NCI-H1930 (cell line): ENCODE measurements around the gene TSHZ2.

ENCODE experiments used
- DNase-seq, 2 experiments: peaks; one replicate each; lab custom pipeline; 2025; lab: John Stamatoyannopoulos, UW

Gene TSHZ2

DNA sequence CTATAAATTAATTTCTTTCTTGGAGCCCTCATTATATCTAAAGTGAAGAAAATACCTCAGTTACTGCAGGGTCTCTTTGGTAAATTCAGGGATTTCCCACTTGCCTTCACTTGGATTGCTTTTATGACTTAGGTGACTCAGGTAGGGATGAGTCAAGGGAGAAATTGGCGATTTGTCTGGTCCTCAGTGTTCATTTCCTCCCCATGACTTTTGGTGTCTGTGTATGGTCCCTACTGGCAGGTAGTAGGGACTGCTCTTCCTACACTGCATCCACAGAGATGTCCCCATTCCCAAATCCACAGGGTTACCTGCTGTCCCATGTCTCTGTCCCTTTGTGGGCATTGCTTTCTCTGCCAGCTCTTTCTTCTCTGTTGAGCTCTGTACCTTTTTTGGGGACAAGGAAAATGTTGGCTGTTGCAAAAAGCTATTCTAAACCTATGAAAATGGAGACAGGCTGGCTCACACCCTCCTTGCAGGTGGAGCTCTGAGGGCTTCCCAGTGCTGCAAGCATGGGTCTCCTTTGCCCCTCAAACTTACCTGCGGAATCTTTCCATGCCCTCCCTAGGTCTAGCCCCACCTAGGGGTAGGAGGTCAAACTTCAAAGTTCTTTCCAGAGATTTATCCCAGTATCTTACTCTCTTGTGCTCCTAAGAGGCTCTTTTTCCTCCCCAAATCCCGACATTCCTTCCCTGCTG is 409.6 kb downstream of the TSHZ2 start:
- no peak for DNase-seq

DNA sequence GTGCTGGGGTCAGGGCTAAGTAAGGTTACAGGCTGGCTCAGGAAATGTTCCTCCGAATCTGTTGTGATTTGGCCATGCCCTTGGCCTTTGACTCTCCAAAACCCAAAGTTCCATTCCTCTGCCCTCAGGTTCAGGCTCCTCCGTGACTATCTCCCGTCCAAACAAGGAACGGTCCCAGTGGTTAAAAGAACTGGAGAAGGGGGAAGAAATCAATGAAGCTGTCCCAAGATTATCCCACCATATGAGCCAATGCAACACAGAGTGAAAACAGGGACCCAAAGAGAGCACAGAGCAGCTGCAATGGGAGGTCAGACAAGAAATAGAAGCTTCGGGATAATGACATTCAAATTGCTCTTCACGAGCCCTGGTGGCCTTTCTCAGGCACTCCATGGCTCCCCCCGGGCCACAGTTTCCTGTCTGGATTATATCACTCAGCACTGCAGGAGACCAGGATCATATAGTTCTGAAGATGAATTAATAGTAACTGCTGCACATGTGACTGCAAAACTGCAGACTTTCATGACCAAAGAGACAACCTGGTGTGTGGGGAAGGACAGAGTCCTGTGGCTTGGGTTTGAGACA is 410.2 kb downstream of the TSHZ2 start:
- no peak for DNase-seq

DNA sequence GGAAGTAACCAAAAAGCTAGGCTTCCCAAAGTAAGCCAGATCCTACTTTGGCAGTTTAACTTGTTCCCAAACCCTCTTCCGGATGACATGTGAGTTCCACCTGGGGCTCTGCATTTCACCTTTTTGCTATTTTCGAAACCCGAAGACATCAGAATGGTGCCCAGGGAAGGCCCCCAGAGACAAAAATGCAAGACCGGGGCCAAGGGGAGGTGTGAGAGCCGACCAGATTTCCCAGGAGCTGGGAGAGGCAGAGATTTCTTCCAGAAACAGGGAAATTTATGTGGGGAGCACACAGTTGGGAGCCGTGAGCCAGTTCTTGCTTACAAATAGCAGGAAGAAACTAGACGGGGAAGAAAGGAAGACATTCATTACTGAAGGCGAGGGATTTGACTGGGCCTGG is 411.8 kb downstream of the TSHZ2 start:
- no peak for DNase-seq

DNA sequence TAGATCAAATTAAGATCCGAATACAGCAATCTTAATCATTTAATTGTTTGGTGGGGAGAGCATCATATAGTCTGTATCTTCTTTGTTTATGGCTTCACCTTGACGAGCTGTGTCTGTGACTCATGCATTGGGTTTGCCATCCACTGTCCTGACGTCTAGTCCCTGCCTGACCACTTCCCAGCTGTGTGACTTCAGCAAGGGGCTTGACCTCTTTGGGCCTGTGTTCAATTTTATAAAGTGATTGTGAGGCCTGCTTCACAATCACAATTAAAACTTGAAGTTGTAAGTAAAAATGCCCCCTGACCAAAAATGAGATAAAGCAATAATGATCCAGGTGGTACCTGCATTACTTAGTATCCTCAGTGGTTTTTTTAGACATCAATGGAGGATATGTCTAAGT is 412.2 kb downstream of the TSHZ2 start:
- DNase-seq = no peak

DNA sequence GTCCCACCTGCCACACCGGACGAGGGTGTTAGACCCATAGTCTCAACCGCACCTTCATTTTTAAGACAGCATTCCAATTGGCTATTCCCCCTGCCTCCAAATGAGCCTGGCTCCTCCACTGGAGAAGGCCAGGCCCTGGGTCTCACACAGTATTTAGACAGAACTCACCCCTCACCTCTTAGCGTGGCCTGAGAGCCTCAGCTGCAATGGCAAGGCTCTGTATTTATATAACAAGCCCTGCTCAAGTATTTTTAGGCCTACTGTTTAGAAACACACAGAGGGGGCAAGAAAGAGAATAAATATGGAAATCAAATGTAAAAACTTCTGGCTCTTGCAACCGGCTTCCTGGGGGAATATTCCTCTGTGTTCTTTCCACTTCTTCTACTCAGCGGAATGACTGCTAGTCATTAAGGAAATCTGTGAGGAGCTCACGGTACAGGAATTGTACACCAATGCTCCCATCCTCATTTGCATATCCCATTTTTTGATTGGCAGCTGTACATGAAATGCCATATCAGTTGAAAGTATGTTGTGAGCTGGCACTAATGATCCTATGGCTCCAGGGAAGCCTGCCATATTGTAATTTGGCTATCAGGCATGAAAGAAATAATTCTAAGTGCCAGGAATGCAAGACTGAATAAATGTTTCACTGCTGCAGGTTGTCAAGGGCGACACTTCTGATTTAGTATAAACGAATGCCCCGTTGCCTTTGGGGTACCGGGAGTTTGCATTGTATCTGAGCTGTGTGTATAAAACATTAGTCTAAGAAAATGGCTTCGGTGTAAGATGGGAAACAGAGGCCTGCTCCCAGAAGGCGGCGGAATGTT is 414.0 kb downstream of the TSHZ2 start:
- DNase-seq = no peak

DNA sequence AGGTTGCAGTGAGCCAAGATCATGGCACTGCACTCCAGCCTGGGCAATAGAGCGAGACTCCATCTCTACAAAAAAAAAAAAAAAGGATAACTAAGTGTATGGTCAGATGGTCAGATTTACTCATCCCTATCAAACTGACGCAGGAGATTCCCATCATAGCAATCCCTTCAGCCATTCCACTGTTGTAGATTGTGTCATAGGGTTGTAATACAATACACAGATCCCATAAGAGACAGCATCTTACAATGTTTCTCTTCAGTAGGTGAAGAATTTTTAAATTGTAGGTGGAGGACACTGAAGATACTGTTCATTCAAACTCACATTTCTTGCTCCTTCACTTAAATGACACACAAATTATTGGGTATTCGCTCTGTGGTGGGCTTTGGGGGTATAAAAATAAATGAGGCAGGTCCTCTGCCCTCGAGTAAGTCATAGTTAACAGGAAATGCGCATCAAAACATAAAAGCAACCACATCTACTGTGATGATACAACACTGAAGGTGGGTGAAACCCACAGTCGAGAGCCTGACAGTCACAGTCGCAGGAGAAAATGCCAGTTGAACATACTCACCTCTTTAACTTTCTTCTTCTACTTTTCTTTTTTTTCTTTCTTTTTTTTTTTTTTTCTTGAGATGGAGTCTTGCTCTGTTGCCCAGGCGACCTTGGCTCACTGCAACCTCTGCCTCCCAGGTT is 416.0 kb downstream of the TSHZ2 start:
- no peak for DNase-seq

DNA sequence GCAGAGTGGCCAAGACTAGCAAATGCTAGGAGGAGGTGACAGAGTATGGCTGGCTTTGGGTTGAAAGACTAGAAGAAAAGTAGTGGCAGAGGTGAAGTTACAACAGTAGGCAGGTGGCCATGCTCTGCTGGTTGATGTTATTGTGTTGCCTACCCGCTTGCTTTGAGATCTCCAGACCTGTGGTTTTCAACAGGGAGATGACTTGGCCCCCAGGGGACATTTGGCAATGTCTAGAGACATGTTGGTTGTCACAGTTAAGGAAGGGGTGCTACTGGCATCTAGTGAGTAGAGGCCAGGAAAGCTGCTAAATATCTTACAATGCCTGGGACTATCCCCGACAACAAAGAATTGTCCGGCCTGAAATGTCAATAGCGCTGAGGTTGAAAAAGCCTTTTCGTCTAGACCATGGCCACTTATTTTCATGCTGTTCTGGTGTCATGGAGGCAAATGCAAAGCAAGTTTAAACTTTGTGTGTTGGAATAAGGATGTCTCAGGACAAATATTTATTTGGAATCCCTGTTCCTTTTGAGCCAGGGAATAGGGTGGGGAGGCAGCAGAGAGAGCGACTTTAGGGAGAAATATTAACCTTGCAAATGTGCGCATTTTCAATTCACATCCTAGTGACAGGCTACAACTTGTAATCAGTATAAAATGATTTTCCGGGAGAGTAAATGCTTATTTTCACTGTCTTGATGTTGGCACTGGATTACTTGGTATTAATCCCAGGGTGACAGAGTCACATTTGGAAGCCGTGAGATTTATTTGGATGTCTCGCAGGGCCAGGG is 417.6 kb downstream of the TSHZ2 start:
- DNase-seq = no peak

DNA sequence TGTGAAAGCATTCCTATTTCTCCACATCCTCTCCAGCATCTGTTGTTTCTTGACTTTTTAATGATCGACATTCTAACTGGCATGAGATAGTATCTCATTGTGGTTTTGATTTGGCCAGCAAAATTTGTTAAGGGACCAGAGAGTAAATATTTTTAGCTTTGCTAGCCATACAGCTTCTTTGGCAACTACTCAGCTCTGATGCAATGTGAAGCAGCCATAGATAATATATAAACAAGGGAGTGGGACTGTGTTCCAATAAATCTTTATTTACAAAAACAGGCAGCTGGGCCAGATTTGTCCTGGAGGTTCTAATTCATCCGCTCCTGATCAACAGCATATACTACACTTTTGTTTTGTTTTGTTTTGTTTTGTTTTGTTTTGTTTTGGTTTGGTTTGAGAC is 418.6 kb downstream of the TSHZ2 start:
- DNase-seq = no peak

DNA sequence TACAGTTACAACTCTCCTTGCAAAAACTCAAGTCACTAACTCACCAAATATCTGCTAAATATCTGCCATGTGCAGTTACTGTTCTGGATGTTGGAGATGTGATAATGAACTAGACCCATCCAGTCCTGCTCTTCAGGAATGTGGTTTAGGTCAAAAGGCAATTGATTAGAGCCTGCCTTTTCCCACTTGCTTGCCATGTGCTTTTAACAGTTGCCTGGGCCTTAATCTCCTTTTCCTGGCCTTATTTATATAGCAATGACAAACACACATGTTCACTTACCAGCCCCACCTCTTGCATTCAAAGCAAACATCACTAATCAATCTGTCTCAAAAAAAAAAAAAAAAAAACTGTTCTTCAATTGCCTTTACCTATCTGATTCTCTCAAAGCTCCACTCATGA is 422.3 kb downstream of the TSHZ2 start:
- DNase-seq = no peak

DNA sequence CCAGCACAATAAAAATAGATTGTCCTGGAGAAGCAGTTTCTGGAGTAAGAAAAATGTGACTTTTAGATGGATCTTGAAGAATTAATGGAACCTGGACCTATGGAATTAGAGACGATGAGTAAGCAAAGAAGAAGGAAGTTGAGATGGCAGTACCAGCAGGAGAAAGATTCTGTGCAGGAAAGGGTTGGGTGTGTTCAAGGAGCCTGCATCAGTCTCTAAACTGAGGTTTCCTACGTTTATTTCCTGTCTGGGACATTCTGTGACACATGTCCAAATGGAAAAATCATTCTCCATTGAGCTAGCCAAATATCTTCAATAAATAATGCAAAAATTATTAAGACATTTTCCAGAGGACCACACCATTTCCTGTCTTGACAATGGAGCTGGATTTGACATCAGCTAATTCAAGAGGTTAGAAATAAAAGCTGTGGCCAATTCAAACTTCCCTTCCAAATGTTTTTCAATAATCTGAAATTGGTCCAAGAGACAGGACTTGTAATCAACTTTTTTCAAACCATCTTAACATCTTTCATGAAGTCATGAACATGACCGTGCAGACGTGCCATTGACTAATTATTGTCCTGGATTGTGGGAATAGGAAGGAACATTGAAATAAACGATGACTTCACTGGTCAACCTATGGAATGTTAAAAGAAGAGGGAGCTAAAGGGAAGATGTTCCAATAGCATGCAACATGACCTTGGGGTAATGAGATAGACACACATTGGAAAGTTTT is 423.2 kb downstream of the TSHZ2 start:
- no peak for DNase-seq

DNA sequence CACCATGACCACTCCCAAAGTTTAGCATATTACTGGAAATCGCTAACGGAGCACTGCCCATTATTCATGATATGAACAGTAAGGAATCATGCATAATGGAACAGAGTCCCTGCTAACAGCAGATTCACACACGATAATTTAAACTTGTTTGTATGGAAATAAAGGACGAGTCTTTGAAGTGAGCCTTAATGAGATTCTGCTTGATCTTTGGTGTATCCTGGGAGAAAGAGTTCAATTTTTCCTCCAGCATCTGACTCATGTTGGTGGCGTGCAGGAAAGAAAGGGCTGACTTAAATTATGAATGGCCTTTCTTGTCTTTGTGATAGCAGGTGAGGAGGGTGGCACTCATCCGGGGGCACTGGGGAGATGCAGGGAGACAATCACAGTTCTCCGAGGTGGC is 426.9 kb downstream of the TSHZ2 start:
- no peak for DNase-seq

DNA sequence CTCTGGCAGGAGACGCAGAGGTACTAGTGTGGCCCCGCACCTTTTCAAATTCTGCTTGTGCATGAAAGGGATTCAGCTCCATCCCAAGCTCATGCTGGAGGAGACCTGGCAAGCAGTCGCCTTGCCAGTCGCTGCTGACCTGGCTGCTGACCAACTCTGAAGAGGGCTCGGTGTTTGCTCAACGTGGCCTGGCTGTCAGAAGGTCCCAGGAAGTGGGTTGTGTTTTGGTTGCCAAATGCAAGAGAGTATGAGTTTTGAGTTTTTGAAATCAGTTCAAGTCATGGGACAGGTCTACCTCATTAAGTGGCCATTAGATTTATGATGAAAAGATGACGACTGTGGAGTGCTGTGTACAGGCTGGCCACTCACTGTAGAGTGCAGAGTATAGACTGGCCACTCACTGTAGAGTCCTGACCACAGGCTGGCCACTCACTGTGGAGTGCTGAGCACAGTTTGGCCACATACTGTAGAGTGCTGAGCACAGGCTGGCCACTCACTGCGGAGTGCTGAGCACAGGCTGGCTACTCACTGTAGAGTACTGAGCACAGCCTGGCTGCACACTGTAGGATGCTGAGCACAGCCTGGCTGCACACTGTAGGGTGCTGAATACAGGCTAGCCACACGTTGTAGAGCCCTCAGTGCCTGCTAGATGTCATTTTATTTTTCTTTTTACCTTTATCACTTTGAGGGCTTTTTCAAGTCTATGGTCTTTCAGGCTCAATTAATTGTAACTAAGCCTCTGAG is 427.6 kb downstream of the TSHZ2 start:
- no peak for DNase-seq

DNA sequence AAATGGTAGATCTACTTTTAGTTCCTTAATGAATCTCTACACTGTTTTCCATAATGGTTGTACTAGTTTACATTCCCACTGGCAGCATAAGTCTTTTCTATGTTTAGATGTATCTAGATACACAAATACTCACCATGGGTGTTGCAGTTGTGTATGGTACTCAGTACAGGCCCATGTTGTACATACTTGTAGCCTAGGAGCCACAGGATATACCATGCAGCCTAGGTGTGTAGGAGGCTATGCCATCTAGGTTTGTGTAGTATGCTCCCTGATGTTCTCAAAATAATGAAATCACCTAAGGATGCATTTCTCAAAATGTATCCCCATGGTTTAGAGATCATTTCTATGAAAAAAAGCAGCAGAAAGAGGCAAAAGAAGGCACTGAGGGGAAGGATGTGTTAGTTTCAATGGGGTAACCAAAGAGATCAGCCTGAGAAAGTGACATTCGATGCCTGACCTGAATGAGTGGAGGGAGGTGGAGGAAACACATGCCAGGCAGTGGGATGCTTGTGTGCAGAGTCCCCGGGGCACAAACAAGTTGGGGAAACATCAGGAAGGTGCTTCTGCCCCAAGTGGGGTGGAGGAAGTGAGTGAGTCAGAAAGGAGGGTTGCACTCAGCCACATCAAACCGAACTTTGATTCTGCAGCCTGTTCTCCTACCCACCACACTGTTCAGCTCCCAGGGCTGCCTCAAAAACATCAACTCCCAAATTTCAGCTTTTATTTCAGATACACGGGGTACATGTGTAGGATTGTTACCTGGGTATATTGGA is 430.3 kb downstream of the TSHZ2 start:
- no peak for DNase-seq

DNA sequence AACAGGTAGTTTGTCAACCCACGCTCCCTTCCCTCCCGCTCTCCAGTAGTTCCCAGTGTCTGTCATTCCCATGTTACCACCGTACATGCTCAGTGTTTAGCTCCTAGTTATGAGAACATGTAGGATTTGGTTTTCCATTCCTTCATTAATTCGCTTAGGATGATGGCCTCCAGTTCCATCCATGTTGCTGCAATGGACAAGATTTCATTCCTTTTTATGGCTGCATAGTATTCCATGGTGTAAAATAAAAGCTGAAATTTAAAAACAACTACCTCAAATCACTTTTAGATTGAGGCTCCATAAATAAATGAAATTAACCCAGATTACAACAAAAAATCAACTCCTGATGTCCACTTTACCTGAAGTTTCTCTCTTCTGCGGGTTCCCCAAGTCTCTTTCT is 430.9 kb downstream of the TSHZ2 start:
- DNase-seq = no peak

DNA sequence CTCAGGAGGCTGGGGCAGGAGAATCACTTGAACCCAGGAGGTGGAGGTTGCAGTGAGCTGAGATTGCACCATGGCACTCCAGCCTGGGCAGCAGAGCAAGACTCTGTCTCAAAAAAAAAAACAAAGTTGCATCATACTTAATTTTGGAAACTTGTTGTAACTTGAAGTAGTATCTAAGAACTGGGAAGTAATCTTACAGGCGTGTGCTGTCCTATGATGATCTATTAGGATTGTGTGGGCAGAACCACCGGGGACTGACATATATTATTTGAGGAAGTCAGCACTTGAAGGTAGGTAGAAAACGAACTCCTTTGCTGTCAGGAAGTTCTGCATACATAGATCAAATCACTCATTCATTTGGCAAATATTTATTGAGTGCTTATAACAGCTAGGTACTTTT is 433.0 kb downstream of the TSHZ2 start:
- no peak for DNase-seq

DNA sequence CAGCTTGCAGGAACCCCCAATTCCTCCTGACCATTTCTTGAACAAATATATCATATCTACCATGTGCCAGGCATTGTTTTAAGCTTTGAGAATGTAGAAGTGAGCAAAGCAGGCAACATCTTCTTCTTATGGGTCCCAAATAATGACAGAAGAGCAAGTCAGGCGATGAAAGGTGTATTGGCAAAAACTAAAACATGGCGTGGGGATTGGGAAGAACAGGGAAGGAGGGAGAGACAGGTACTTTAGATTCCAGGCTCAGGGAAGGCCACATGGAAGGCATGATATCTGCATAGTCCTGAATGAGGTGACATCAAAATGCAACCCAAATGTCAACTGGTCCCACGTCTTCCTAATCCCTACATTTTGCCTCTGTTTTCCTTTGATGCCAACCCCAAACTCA is 434.4 kb downstream of the TSHZ2 start:
- no peak for DNase-seq

DNA sequence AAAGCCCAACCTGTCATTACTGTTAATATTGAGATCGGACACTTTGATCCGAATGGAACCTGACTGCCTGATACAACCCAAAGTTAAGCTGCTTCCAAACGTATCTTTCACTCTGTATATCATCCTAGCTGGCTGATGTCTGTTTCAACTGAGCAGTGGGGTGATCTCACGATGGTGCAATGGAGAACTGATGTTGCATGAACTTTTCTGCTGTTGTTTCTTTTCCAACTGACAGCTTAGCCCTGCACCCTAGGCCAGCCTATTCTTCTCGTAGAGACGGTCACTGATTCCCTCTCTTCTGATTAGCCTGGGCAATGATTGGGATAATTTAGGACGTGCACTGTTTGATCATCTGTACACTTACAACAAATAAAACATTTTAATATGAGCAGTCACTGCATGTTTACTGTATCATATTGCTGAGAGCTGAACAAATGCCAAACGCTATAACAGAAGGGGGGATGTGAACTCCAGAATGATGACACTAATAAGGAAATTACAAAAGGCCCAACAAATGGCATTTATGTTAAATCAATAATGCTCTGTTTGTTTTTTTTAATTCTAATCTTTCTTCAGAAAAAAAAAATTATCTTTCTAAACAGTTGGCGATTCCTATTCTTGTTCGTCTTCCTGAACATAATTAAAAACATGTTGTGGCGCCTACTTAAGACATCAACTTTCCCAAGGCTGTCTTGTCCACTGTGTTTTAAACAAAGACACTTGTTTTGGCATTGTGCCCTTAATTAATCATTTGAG is 436.7 kb downstream of the TSHZ2 start:
- peak in 1 of 2 experiments; percentile 25 for DNase-seq

DNA sequence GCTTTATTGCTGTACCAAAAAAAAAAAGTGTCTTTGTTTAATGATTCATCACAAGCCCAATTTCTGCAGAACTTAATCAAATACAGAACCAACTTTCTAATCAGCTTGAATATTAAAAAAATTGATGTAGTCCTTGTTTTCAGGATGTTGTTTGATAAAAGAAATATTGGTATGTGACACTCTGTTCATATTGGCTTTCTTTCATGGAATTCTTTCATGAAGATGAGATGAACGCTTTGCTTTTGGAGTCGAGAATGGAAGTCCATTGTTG is 437.2 kb downstream of the TSHZ2 start:
- no peak for DNase-seq

DNA sequence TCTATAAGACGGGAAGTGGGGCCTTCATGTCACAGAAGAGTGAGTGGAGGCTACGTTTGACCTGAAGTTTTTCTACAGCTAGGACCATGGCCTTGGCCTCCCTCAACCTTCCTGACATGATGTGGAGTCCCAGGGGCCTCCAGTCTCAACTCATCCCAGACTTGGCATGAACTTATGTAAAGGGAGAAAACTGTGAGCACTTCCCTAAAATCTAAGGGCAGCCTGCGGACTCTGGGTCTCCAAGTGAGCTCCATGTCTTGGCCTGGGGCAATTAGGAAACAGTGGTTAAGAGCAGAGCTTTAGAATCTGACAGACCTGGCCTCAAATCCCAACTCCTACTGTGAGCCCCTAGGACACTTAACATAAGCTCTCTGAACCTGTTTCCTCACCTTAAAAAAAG is 439.0 kb downstream of the TSHZ2 start:
- no peak for DNase-seq
